GM12874 (cell line): ENCODE measurements around the gene NDUFAF7.

Source experiments
- CTCF ChIP-seq: IDR thresholded peaks from 2 replicates; pipeline ENCODE4 v1.5.1; 2011; ENCODE audit warnings: low read depth, mild to moderate bottlenecking, control low read depth, low read length, moderate library complexity; ENCODE audit not compliant: insufficient read depth

Gene NDUFAF7

GRCh38 chr2:37231241-37232130, at the start of gene NDUFAF7, which contains the start of gene CEBPZ:
Gene NDUFAF7, plus strand, starts transcription at chr2:37231658. Its CDS starts 48 bp downstream, at chr2:37231706.
Gene CEBPZ, minus strand, starts transcription at chr2:37231596. Its CDS starts 29 bp downstream, at chr2:37231567.
- no peak for TF ChIP-seq CTCF

GRCh38 chr2:37181726-37182684, 49.5 kb upstream of the NDUFAF7 start:
- TF ChIP-seq CTCF, result no peak

- no peak for TF ChIP-seq CTCF
These were observed 42.9 kb upstream of the NDUFAF7 start, which contains the start of gene SULT6B1 for GRCh38 chr2:37188570-37188969. Gene SULT6B1, minus strand, starts transcription at chr2:37188670. Its CDS starts 30 bp downstream, at chr2:37188640.

- no peak for TF ChIP-seq CTCF
These were observed 41.9 kb upstream of the NDUFAF7 start for GRCh38 chr2:37189452-37190153.

- TF ChIP-seq CTCF, result no peak
These were observed 41.2 kb upstream of the NDUFAF7 start for GRCh38 chr2:37190290-37190689.

- no peak for TF ChIP-seq CTCF
These were observed 40.2 kb upstream of the NDUFAF7 start for GRCh38 chr2:37191253-37191652.
